MG63 (cell line): ENCODE measurements around the gene PPM1G. TPM values are rescaled to one million over a fixed set of nuclear protein-coding genes. Genes with fewer than 3 reads are reported as not detected.

ENCODE experiments used
- DNase-seq: peaks from one replicate; pipeline ENCODE4 v3.0.0-alpha.2; 2020
- H3K27me3 ChIP-seq: fragments of 250-450 bp; sonication (Bioruptor Pico); 2 replicates; pipeline ENCODE4 v1.5.1; 2020; ENCODE audit warnings: mild to moderate bottlenecking, moderate library complexity
- H3K36me3 ChIP-seq: fragments of 250-450 bp; sonication (Bioruptor Pico); 2 replicates; pipeline ENCODE4 v1.5.1; 2020; ENCODE audit warnings: mild to moderate bottlenecking, moderate library complexity
- H3K4me3 ChIP-seq: fragments of 250-450 bp; sonication (Bioruptor Pico); 2 replicates; pipeline ENCODE4 v1.5.1; 2020; ENCODE audit warnings: mild to moderate bottlenecking, moderate library complexity
- H3K9me3 ChIP-seq: fragments of 250-450 bp; sonication (Bioruptor Pico); 2 replicates; pipeline ENCODE4 v1.5.1; 2020; ENCODE audit warnings: mild to moderate bottlenecking, moderate library complexity
- total RNA-seq: library from RNA; depleted of rRNA; stranded (reverse); fragments of >200 nt; shearing (Covaris generic); gene quantifications from 2 replicates; pipeline ENCODE4 v1.2.3, GENCODE V29; 2014; ENCODE audit warnings: low replicate concordance

PPM1G gene
- total RNA-seq, 1 experiment from 2014 or later = 139 TPM

DNA sequence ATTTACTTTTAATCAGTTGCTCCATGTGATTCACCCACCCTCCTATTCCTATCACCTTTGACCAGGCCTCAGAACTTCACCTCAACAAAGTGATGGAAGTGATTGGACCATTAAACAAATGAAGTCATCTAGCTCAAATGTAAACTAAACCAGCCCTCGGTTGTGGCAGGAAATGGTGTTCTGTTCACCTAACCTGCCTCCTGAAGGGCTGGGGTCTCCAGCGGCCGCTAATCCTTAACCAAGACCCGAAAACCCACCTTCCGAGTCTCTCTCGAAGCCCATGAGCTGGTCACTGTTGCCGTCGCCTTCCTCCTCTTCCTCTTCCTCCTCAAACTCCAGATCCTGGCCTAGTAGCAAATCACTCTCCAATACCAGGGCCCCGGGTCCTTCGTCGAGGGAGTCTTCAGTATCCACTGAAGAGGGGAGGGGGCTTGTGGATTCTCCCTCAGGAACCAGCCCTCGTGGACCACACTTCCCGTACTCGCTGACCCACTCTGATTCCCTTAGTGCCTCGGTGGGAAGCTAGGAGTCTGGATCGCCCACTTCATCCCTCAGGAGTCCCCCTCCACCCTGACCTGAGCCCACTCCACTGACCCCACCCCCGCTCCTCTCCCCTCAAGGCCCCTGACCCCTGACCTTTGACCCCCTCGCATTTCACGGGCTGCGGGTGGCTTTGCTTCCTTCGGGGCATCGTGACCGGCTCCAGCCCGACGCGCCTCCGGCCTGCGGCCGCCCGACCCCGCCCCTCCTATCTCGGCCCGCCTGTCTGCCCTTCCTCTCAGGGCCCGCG is 29.4 kb downstream of the PPM1G start:
- Histone ChIP-seq H3K4me3 (peak overlapping the region; percentile 59), H3K36me3 (peaks cover 83% of the 10 kb centered on the region), H3K27me3 (no peaks in the 10 kb centered on the region), H3K9me3 (no peaks in the 10 kb centered on the region)
- DNase-seq = no peak

DNA sequence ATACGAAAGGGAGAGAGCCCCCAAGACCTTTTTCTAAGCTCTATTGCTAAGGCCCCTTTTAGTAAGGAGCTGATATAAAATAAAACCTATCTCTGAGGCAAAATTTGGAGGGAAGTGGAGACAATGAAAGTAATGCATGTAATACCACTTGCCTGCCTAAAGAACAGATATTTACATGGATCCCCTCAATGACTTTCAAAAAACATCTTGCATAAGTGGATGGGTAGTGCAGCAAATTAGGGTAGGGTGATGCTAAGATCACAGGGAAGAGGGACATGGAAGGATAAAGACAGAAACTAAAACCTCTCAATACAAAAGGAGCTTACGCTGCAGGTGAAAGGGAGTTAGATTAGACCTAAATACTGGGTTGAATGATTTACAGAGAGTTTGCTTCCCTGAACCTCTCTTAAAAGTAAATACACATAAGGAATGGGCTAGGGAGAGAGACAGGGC is 30.0 kb downstream of the PPM1G start:
- Histone ChIP-seq H3K27me3 (no peaks in the 10 kb centered on the region), H3K36me3 (peaks cover 83% of the 10 kb centered on the region)
- DNase-seq = no peak

DNA sequence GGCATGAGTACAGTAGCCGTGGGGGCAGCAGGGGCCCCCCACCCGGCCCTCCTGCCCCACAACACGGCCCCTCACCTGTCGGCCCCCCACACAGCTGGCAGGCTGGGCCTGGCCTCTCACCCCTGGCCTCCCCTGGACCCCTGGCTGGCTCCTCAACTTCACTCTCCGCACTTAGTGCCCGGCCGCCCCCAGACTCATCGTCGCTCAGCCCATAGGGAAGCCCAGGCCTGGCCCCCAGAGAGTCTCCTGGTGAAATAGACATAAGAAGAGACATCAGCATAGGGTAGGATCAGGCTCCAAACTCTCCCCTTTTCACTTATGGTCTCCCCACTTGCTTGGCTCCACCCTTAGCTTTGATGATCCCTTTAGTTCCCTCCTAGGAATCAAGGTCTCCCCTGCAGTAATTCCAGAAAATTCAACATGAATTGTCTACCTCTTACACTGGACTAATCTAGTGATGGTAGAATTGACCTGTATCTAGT is 30.5 kb downstream of the PPM1G start:
- Histone ChIP-seq H3K9me3 (no peaks in the 10 kb centered on the region), H3K36me3 (peaks cover 81% of the 10 kb centered on the region), H3K27me3 (no peaks in the 10 kb centered on the region), H3K4me3 (no peak overlapping the region)
- DNase-seq = no peak

More for the DNA sequence above, 30.0 kb downstream of the PPM1G start:
- no peaks in the 10 kb centered on the region for H3K9me3 ChIP-seq
- H3K4me3 ChIP-seq = peak overlapping the region; percentile 59

DNA sequence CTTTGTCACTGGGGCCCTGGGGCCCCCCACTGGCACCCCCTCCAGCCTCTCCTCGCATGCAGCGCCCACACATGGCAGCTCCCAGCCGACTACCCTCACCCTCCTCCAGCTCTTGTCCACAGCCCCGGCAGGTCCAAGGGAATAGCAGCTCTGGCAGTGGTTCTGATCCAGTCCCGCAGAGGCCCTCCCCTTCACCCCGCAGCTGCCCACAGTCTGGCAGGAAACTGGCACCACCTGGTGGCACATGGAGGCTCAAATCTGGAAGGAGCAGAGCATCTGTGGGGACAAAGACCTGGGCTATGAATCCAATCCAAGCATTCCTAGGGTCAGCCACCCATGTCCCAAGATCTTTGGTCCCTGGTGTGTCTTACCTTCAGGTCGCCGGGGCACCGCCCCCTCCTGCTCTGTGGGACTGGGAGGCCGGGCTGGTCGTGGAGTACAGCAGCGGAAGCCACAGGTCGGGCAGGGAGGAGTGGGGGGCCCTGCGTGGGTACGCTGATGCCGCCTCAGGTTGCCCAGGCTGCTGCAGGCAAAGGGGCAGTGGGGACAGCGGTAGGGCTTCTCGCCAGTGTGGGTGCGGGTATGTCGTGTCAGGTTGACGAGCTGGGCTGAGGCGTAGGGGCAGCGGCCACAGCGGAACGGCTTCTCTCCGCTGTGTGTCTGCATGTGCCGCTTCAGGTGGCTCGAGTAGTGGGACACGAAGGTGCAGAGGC is 31.1 kb downstream of the PPM1G start:
- Histone ChIP-seq H3K4me3 (no peak overlapping the region), H3K36me3 (peaks cover 81% of the 10 kb centered on the region), H3K9me3 (no peaks in the 10 kb centered on the region), H3K27me3 (no peaks in the 10 kb centered on the region)
- peak; percentile 33 for DNase-seq

DNA sequence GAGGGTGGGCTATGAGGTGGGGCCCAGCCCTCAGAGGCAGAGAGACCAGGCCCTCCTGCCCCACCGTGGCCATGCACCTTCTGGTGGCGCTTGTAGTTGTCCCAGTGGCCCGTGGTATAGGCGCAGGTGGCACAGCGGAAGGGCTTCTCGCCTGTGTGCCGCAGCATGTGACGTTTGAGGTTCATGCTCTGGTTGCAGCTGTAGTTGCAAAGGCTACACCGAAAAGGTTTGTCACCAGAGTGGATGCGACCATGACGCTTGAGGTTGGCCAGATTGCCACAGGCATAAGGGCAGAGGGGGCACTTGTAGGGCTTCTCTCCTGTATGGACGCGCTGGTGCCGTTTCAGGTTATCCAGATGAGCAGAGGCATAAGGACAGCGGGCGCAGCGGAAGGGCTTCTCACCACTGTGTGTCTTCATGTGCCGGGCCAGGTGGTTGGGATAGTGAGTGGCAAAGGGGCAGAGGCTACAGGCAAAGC is 31.7 kb downstream of the PPM1G start:
- DNase-seq = no peak
- H3K9me3 ChIP-seq = no peaks in the 10 kb centered on the region
- peaks cover 84% of the 10 kb centered on the region for H3K36me3 ChIP-seq
- no peaks in the 10 kb centered on the region for H3K27me3 ChIP-seq
- H3K4me3 ChIP-seq = no peak overlapping the region

DNA sequence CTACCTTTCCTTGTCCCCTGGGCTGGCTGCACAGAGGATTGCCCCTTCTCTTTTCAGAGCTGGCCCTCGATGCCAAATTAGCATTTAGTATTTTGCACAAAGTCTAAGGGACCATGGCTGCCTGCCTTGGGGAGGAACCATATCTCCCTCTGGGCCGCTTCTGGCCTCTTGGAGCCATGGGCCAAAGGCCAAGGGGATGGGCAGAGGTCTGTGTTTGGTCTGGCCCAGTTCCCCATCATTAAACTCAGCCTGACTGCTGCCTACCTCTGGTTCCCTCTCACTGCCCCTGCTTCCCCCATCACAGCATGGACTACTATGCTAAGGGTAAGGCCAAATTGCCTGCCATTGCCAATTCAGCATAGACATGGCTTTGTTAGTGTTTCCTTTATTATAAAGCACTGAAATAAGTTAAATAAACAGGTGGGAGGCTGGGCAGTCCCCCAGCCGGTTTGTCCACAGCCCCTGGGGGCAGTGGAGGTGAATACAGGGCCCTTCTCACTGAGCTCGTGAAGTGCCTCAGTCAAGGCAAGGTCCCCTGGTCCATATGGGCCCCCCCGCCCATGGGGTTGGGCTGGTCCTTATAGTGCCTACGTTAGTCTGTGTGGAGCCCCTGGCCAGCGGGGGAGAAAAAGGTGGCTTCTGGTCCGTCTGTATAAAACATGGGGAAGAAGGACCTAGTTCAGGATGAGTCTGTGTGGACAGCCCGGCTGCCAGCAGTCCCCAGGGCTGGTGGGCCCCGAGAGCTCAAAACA is 32.3 kb downstream of the PPM1G start:
- Histone ChIP-seq H3K27me3 (no peaks in the 10 kb centered on the region), H3K36me3 (peaks cover 86% of the 10 kb centered on the region), H3K9me3 (no peaks in the 10 kb centered on the region), H3K4me3 (no peak overlapping the region)
- DNase-seq = no peak

DNA sequence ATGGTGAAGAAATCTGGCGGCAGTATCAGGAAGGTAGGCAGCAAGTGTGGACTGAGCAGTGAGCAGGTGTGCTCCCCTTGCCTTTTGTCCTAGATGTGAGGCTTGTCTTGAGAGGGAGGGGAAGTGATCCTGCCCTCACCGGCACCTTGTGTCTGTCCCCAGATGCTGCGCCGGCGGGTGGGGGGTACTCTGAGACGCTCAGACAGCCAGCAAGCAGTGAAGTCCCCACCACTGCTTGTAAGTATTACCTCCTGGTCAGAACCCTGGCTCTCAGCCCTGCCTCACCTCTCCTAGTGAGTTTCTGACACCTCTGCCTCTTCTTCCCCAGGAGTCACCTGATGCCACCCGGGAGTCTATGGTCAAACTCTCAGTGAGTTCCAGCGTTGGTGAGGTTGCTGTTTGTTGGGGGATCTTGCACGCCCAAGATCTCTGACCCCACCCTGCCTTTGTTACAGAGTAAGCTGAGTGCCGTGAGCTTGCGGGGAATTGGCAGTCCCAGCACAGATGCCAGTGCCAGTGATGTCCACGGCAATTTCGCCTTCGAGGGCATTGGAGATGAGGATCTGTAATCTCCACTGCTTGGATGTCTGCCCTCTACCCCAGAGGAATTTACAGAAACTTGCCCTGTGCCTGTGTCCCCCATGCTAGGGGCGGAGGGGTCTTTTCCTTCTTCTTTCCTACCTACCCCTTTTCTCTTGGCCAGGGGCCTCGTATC is 33.1 kb downstream of the PPM1G start:
- H3K36me3 ChIP-seq = peaks cover 86% of the 10 kb centered on the region
- H3K4me3 ChIP-seq = no peak overlapping the region
- H3K27me3 ChIP-seq = no peaks in the 10 kb centered on the region
- no peak for DNase-seq
- H3K9me3 ChIP-seq = no peaks in the 10 kb centered on the region

DNA sequence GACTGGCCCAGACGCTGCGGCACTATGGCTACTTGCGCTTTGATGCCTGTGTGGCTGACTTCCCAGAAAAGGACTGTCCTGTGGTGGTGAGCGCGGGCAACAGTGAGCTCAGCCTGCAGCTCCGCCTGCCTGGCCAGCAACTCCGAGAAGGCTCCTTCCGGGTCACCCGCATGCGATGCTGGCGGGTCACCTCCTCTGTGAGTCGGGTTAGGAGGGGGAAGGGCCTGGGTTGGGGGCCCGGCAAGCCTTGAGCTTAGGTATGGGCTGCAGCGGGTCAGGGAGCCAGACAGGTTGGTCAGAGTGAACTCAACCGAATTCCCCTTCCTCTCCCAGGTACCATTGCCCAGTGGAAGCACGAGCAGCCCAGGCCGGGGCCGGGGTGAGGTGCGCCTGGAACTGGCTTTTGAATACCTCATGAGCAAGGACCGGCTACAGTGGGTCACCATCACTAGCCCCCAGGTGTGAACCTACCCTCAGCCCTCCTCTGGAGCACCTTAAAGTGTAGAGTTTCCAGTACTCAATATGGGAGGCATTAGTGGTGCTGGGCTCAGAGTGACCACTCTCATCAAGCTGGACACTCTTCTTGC is 33.8 kb downstream of the PPM1G start:
- no peak overlapping the region for H3K4me3 ChIP-seq
- H3K27me3 ChIP-seq = no peaks in the 10 kb centered on the region
- no peaks in the 10 kb centered on the region for H3K9me3 ChIP-seq
- H3K36me3 ChIP-seq = peaks cover 81% of the 10 kb centered on the region
- no peak for DNase-seq

DNA sequence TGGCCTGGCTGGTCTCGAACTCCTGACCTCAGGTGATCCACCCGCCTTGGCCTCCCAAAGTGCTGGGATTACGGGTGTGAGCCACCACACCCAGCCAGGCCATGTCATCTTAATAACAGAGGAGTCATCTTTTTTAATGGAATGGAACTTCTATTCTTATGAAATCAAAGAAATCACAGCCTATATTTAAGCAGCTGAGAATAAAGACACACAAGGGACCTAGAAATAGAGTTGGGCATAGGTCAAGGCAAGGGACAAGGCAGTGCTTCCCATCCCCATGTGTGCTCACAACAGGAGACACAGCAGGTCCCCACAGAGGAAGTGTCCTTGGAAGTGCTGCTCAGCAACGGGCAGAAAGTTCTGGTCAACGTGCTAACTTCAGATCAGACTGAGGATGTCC is 35.8 kb downstream of the PPM1G start:
- Histone ChIP-seq H3K27me3 (no peaks in the 10 kb centered on the region), H3K36me3 (peaks cover 81% of the 10 kb centered on the region), H3K9me3 (no peaks in the 10 kb centered on the region), H3K4me3 (no peak overlapping the region)
- DNase-seq = no peak

DNA sequence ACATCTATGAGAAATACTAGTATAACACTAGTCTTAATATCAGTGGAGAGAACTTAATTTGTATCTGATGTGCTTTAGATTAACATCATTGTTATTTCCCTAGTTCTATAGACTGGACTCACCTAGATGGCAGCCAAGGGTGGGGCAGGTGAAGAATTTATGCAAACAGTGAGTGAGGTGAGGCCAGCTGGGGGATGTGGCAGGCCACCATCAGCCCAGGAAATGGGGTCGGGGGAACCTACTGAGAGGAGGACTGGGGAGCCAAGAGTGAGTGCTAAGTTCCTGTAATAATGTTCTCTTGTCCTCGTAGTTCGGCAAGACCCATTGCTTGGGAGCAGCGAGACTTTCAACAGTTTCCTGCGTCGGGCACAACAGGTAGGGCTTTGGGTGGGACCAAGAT is 36.5 kb downstream of the PPM1G start:
- no peak overlapping the region for H3K4me3 ChIP-seq
- no peaks in the 10 kb centered on the region for H3K9me3 ChIP-seq
- peaks cover 81% of the 10 kb centered on the region for H3K36me3 ChIP-seq
- DNase-seq = no peak
- no peaks in the 10 kb centered on the region for H3K27me3 ChIP-seq

DNA sequence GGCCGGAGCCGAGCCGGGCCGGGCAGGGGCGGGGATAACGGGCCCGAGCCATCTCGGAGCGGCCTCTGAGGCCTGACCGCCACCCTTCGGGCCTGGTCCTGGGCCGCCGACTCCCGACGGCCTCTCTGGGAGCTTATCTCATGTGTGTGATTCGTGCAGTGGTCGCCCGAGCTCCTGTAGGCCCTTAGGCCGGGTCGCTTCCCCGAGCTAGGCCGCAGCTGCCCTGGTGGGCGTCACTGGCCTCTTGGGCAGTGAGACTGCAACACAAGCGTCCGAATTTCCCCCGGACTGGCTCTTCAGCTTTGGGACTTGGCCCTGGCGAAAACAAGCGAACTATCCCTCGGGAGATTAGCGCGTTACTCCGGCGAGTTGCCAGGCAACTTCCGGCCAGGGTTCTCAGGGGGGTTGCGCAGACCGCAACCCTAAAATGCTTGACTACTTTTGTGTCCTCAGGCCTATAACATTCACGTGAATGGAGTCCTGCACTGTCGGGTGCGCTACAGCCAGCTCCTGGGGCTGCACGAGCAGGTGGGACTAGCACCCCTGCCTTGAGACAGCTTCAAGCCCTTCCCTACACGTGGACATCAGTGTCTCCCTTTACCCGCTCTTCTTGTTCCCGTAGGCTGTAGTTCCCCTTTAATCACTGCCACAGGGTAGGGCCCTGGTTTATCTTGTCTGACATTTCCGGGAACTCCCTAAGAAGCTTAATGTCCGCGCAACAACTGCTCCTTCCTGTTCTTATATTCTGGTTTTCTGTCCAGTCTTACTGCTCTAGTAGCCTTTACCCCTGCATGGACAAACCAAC is 38.4 kb downstream of the PPM1G start:
- Histone ChIP-seq H3K4me3 (peak overlapping the region; percentile 92), H3K9me3 (no peaks in the 10 kb centered on the region), H3K36me3 (peaks cover 79% of the 10 kb centered on the region), H3K27me3 (no peaks in the 10 kb centered on the region)
- DNase-seq = peak; percentile 43

DNA sequence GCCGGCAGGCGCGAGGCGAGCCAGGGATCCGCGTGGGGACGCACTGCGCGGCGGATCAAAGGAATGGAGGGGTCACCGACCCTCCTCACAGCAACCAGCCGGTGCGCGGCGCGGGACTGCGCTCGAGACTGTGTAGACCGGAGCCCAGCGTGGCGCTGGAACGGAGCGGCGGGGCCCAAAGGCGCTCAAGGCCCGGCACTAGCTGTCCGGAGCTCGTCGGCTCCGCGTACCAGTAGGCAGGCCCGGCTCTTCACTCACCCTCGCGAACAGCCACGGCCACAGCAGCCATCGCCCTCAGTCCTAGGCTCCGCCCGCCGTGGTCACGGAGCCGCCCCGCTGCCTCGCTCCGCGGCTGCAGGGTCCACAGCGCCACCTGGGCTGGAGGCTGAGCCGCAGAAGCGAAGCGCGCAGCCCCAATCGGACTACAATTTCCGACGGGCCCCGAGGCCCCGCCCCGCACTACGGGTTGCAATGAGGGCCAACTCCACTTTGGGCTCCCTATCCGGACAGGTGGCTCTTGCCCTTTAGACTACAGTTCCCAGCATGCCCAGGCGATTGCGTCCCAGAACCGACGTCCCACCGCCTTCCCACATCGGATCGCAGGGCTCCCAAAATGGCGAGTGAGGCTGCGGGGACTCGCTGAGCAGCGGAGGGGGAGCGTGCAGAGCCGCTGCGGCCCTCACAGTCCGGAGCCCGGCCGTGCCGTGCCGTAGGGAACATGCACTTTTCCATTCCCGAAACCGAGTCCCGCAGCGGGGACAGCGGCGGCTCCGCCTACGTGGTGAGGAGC is 39.2 kb downstream of the PPM1G start, which contains the start of the genes EIF2B4 and SNX17:
TSS of gene EIF2B4 (minus strand) at position 313 of the 790 bp plus-strand sequence. CDS start at position 289, 24 bp downstream.
TSS of gene SNX17 (plus strand) at position 591 of the 790 bp plus-strand sequence. CDS start at position 719, 128 bp downstream.
- DNase-seq = peak; percentile 99
- Histone ChIP-seq H3K9me3 (no peaks in the 10 kb centered on the region), H3K27me3 (no peaks in the 10 kb centered on the region), H3K36me3 (peaks cover 77% of the 10 kb centered on the region), H3K4me3 (peak within 1 kb of the TSS; percentile 92)

DNA sequence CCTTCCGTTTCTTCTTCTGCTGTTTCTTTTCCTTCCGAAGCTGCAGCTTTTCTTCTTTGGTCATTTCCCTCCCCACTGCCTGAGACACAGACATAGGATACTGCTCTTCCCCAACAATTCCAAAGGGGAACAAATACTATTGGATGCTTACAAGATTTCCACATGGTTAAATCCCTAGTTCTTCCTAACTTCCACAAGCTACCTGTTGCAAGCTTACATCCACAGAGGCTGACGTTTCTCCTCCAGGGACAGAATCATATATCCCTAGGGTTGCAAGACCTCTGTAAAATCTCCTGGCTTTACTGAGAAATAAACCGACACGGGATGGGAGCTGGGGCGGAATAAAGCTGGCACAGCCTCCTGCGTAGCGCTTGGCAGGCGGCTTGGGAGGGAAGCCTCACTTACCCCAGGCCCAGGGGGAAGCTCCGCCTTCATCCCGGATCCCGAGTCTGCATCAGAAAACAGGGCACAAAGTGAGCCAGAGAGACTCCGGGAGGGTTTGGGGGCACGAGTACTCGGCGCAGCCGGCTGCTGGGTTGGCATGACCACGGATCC is 39.8 kb downstream of the PPM1G start:
- H3K4me3 ChIP-seq = peak overlapping the region; percentile 92
- no peaks in the 10 kb centered on the region for H3K9me3 ChIP-seq
- H3K27me3 ChIP-seq = no peaks in the 10 kb centered on the region
- H3K36me3 ChIP-seq = peaks cover 73% of the 10 kb centered on the region
- peak; percentile 77 for DNase-seq

DNA sequence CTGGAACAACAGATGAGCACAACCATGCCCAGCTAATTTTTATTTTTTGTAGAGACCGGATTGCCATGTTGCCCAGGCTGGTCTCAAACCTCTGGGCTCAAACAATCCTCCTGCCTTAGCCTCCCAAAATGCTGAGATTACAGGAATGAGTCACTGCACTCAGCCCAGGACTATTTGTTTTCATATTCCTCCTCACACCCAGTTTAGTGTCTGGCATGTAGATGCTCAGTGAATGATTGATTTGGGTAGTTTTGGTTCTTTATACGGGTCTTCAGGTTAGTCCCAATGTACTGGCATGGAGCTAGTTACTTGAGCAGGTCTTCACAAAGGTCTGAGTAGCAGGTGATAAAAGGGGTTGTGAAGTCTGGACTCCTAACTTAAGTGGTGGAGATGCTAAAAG is 45.5 kb downstream of the PPM1G start:
- Histone ChIP-seq H3K4me3 (no peak overlapping the region), H3K9me3 (no peaks in the 10 kb centered on the region), H3K36me3 (peaks cover 45% of the 10 kb centered on the region), H3K27me3 (no peaks in the 10 kb centered on the region)
- DNase-seq = no peak
